WERI-Rb-1 (cell line): ENCODE measurements around the gene RNF220.
A peak's percentile ranks its signal among the peaks of the same experiment; 100 is the strongest.

Source experiments
- DNase-seq: peaks from one replicate; pipeline ENCODE4 v3.0.0-alpha.2; 2020
- H3K27ac ChIP-seq: fragments of 250-450 bp; sonication (Bioruptor Pico); 2 replicates; pipeline ENCODE4 v1.5.1; 2020; ENCODE audit warnings: mild to moderate bottlenecking, moderate library complexity
- H3K27me3 ChIP-seq: fragments of 250-450 bp; sonication (Bioruptor Pico); 2 replicates; pipeline ENCODE4 v1.5.1; 2021; ENCODE audit warnings: mild to moderate bottlenecking, low read depth, moderate library complexity; ENCODE audit not compliant: insufficient read depth, severe bottlenecking
- H3K36me3 ChIP-seq: fragments of 250-450 bp; sonication (Bioruptor Pico); 2 replicates; pipeline ENCODE4 v1.5.1; 2020; ENCODE audit warnings: mild to moderate bottlenecking, moderate library complexity
- H3K4me3 ChIP-seq: 2 replicates; pipeline ENCODE4 v1.5.1; 2011; ENCODE audit warnings: low read depth, mild to moderate bottlenecking, control low read depth, low read length
- H3K9me3 ChIP-seq: fragments of 250-450 bp; sonication (Bioruptor Pico); 2 replicates; pipeline ENCODE4 v1.5.1; 2021; ENCODE audit warnings: mild to moderate bottlenecking, moderate library complexity; ENCODE audit not compliant: severe bottlenecking
- CTCF ChIP-seq: IDR thresholded peaks from 2 replicates; pipeline ENCODE4 v1.5.1; 2011; ENCODE audit warnings: low read depth, mild to moderate bottlenecking, control low read depth, inconsistent platforms, low read length

RNF220 gene

DNA sequence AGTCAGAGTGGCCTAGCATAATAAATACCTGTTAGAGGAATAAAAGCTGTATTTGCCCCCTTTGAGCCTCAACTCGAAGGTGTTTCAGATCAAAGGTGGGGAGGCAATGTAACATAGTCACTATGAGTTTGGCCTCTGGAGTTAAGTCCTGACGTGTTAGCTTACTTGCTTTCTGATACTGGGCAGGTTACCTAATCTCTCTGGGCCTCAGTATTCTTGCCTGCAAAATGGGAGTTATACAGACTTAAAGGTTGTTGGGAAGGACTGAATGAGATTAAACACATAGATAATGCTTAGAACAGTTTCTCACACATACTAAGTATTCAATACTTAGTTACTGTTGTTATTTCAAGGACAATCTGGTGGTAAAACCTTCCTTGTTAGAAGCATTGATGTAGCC is 15.5 kb downstream of the RNF220 start:
- no peak for TF ChIP-seq CTCF
- no peaks in the 10 kb centered on the region for H3K9me3 ChIP-seq
- peaks cover 5% of the 10 kb centered on the region for H3K27me3 ChIP-seq
- no peak overlapping the region for H3K4me3 ChIP-seq
- no peaks in the 10 kb centered on the region for H3K36me3 ChIP-seq
- no peak for DNase-seq
- H3K27ac ChIP-seq = peak overlapping the region; percentile 89

- 0 out of 2 replicates have a peak overlapping the region, but pooled peaks have one; percentile 5 for H3K4me3 ChIP-seq
- H3K27me3 ChIP-seq = peaks cover 6% of the 10 kb centered on the region
- no peaks in the 10 kb centered on the region for H3K9me3 ChIP-seq
- H3K27ac ChIP-seq = peak overlapping the region; percentile 89
- TF ChIP-seq CTCF = no peak
- peak; percentile 96 for DNase-seq
- H3K36me3 ChIP-seq = no peaks in the 10 kb centered on the region
Observed at GRCh38 chr1:44421446-44421884, 16.4 kb downstream of the RNF220 start.

DNA sequence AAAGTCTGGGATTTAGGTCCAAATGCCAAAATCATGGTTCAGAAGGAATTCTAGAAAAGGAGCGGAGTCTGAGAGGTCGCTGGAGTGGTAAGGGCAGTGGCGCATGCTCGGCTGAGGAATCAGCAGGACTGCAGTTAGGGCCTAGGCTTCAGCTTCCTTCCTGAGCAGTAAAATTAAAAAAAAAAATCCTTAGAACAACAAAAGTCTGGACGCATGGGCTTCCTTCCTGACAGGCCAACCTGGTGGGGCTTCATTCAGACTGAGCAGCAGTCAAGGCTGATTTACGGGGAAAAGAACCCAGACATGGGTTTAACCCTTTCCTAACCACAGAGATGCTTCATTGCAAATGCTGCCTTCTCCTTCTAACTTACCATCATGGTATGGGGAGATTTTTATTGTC is 17.1 kb downstream of the RNF220 start:
- H3K9me3 ChIP-seq = no peaks in the 10 kb centered on the region
- H3K27me3 ChIP-seq = peaks cover 13% of the 10 kb centered on the region
- no peak for TF ChIP-seq CTCF
- DNase-seq = no peak
- peak overlapping the region; percentile 74 for H3K27ac ChIP-seq
- no peak overlapping the region for H3K4me3 ChIP-seq
- no peaks in the 10 kb centered on the region for H3K36me3 ChIP-seq

GRCh38 chr1:44423591-44424537 is 18.8 kb downstream of the RNF220 start:
- peaks cover 30% of the 10 kb centered on the region for H3K27me3 ChIP-seq
- H3K27ac ChIP-seq = no peak overlapping the region
- H3K4me3 ChIP-seq = no peak overlapping the region
- no peak for TF ChIP-seq CTCF
- no peaks in the 10 kb centered on the region for H3K9me3 ChIP-seq
- no peaks in the 10 kb centered on the region for H3K36me3 ChIP-seq
- no peak for DNase-seq

DNA sequence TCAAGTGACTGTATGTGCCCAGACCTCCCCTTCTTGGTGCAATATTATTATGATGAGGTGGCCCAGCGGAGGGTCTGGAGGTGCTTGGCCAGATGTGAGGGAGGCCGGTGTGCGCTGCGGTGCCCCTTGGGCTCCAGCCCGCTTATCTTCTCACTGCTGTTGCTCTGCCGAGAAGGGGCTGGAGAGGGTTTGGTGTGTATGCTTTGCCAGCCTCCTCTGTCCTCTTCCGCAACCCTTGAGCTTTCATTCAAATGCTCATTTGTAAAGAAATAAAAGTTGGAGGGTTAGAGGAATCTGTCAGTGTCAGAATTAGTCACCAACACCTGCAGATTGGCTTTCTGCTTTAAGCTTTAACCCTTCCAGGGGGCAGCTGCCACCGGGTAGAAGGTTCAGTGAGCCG is 19.7 kb downstream of the RNF220 start:
- Histone ChIP-seq H3K36me3 (no peaks in the 10 kb centered on the region), H3K4me3 (no peak overlapping the region), H3K9me3 (no peaks in the 10 kb centered on the region), H3K27ac (no peak overlapping the region), H3K27me3 (peaks cover 39% of the 10 kb centered on the region)
- TF ChIP-seq CTCF = no peak
- no peak for DNase-seq
